Hepatocyte (in vitro differentiated cells): ENCODE data around the gene CD200.

Source experiments
- EZH2 ChIP-seq: fragments of 200-600 bp; sonication (generic); IDR thresholded peaks from 2 replicates; pipeline ENCODE4 v1.6.1; 2016; ENCODE audit warnings: antibody characterized with exemption, mild to moderate bottlenecking, borderline replicate concordance
- EZH2phosphoT487 ChIP-seq: fragments of 200-600 bp; sonication (generic); IDR thresholded peaks from one replicate; pipeline ENCODE4 v1.6.1; 2018; ENCODE audit warnings: antibody characterized with exemption, mild to moderate bottlenecking, low read depth, moderate library complexity; ENCODE audit not compliant: unreplicated experiment, severe bottlenecking
- TF ChIP-seq, protein P1 (sequence below): fragments of 200-600 bp; sonication (generic); IDR thresholded peaks from 2 replicates; pipeline ENCODE4 v1.5.1; 2016; ENCODE audit warnings: antibody characterized with exemption, mild to moderate bottlenecking; ENCODE audit not compliant: poor library complexity

DNA sequence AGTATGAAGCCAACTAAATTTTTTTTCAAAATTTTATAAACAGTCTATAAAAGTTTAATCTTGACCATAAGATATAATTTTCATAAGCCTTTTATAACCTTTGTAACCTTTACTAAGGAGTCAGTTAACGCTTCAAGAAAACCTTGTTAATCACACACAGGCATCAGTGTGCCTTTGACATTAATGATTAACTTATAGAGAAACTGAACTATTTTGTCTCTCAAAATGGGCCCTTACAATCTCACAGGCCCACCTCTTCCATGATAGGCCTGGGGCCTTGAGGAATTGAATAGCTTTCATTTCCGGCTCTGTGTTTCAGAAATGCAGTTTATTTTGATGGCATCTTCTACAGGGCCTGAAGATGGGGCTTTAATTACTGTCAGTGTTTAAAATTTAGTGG, 70.1 kb downstream of the CD200 start:
- TF ChIP-seq, protein P1, sequence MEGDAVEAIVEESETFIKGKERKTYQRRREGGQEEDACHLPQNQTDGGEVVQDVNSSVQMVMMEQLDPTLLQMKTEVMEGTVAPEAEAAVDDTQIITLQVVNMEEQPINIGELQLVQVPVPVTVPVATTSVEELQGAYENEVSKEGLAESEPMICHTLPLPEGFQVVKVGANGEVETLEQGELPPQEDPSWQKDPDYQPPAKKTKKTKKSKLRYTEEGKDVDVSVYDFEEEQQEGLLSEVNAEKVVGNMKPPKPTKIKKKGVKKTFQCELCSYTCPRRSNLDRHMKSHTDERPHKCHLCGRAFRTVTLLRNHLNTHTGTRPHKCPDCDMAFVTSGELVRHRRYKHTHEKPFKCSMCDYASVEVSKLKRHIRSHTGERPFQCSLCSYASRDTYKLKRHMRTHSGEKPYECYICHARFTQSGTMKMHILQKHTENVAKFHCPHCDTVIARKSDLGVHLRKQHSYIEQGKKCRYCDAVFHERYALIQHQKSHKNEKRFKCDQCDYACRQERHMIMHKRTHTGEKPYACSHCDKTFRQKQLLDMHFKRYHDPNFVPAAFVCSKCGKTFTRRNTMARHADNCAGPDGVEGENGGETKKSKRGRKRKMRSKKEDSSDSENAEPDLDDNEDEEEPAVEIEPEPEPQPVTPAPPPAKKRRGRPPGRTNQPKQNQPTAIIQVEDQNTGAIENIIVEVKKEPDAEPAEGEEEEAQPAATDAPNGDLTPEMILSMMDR, result no peak
- TF ChIP-seq EZH2phosphoT487 (no peak), EZH2 (no peak)
